Uterus (tissue), 2 donors: Measurements from ENCODE around the gene IKBIP.

Source experiments
- CTCF ChIP-seq, 4 experiments: fragments of 200-600 bp in 2 of 4; fragments of 450-650 bp in 2 of 4; sonication (generic) in 2 of 4; IDR thresholded peaks; one replicate each; pipeline ENCODE4 v1.5.1; 2016 to 2019; ENCODE audit warnings: antibody characterized with exemption in 4 of 4, mild to moderate bottlenecking in 2 of 4, moderate library complexity in 1 of 4
- POLR2A ChIP-seq, 2 donors: fragments of 450-650 bp; IDR thresholded peaks; one replicate each; pipeline ENCODE4 v1.6.1; 2016; ENCODE audit warnings: antibody characterized with exemption in 2 of 2, mild to moderate bottlenecking in 1 of 2, moderate library complexity in 1 of 2

GRCh38 chr12:98582093-98582492, 62.5 kb downstream of the IKBIP start:
- TF ChIP-seq CTCF (IDR thresholded peaks at IDR 0.05) (no peak), POLR2A (IDR thresholded peaks at IDR 0.05) (no peak)
